ENCODE results near the gene CLEC2D.
"Not testable (repeated sequence)": the region's sequence is repeated elsewhere in the genome, so short reads cannot be mapped to it uniquely, and the experiment has no call there.

CLEC2D gene

DNA sequence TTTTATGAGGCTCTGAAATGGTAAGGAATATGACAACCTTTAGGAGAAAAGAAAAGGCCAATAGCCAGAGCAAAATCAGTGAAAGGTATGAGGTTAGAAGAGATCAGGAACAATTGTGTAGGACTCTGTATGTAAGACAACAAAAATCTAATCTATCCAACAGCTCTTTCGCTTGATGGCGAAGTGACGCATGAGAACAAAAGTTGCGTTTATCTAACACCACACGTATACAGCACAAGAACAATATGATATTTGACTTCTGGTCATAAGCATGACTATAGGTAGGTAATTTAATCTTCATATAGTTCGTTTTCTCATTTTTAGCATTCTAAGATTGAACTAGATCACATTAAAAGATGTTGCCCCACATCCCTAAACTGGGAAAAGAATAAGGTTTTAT, 61.9 kb downstream of the CLEC2D start:
- no peak for FAIRE-seq

DNA sequence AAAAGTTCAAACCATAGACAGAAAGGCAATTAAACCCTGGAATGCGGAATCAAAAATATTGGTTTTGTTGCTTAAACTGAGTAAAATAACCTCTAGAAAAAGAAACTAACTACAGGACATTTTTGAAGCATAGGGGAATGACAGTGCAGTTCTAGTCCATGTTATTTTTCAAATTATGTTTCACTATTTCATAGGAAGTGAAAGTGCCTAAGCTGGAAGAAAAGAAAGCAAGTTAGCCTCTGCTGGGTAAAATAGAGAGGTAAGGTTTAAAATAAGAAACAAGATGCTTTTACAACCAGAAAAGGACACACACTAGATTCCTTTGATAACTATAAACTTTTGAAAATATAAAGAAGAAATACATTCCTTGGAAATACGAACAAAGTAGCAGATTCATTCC, 62.3 kb downstream of the CLEC2D start:
- no peak for FAIRE-seq

DNA sequence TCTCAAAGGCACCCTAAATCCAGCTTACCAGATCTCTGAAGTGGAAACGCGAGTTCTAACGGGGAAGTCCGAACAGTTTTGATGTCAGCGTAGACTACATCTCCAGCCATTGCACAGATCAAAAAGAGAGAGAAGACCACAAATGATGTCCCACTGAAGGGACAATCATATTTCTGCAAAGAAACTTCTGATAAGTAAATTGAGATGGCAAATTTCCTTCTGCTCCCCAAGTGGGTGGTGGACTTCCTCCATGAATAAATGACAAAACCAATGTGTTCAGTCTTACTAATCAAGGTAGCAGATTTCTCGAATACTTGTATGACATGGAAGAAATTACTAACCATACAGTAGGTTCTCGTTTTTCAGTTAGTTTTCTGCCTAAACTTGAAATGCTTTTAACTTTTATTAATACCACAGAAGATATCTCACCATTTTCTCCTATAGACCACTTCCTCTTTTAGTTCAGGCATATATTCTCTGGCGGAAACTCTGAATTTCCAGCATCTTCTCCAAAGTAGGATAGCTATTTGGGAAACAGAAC, 63.5 kb downstream of the CLEC2D start, which contains the start of gene CLECL1:
Gene CLECL1 (minus strand): TSS at position 177 of the 541 bp plus-strand sequence.
- no peak for FAIRE-seq

DNA sequence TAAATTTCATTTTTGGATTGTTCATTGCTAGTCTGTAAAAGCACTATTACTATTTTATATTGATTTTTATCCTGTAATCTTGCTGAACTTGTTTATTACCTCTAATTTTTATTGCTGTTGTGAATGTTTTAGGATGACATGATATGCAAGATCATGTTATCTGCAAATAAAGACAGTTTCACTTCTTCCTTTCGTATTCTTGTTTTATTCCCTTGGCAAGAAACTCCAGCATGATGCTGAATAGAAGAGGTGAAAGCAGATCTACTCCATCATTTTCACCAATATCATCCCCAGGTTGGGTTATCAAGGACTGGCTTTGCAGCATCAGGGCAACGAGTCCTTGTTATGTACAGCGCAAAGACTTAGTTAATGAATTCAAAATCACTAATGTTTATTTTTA, 66.1 kb downstream of the CLEC2D start:
- no peak for FAIRE-seq

DNA sequence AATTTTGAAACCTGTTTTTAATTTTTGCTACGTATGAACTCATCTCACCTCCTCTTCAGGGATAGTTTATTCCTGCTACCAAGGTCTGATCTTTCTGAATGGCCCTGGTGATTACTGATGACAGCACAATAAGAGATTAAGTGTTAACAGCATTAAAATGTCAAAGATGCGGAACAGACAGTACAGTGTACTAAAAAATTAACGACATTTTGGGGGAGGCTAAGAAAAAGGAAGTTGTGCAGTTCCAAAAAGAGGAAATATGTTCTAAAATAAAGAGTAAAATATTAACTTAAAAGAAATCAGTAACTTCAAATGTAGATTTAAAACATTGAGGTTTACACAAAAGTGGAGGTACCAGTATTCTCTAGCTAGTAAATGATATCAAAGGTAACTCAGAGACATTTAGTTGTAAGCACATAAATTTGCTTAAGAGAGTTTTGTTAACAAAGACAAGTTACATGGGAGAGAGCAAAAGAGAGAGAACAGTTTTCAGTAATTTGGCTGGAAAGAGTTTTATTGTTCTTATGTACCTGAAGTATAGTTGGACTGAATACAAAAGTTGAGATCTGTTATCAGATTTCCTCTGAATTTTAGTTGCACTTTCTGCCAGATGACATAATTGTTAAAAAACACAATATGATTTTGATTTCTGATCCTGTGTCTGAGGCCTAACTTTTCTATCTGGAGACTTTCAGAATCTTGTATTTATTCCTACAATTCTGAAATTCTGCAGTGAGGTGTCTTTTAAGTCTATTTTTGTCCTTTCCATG, 67.6 kb downstream of the CLEC2D start:
- FAIRE-seq, result no peak

DNA sequence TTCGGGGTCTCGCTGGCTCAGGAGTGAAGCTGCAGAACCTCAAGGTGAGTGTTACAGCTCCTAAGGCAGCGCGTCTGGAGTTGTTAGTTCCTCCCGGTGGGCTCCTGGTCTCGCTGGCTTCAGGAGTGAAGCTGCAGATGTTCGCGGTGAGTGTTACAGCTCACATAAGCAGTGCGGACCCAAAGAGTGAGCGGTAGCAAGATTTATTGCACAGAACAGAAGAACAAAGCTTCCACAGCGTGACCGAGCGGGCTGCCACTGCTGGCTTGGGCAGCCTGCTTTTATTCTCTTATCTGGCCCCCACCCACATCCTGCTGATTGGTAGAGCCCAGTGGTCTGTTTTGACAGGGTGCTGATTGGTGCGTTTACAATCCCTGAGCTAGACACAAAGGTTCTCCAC, 69.4 kb downstream of the CLEC2D start:
- FAIRE-seq, result not testable (repeated sequence)

DNA sequence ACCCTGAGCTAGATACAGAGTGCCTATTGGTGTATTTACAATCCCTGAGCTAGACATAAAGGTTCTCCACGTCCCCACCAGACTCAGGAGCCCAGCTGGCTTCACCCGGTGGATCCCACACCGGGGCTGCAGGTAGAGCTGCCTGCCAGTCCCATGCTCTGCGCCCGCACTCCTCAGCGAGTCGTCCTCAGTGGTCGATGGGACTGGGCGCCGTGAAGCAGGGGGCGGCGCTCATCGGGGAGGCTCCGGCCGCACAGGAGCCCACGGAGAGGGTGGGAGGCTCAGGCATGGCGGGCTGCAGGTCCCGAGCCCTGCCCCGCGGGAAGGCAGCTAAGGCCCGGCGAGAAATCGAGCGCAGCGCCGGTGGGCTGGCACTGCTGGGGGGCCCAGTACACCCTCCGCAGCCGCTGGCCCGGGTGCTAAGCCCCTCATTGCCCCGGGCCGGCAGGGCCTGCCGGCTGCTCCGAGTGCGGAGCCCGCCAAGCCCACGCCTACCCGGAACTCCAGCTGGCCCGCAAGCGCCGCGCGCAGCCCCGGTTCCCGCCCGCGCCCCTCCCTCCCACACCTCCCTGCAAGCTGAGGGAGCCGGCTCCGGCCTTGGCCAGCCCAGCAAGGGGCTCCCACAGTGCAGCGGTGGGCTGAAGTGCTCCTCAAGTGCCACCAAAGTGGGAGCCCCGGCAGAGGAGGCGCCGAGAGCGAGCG, 70.0 kb downstream of the CLEC2D start:
- FAIRE-seq, result not testable (repeated sequence)

DNA sequence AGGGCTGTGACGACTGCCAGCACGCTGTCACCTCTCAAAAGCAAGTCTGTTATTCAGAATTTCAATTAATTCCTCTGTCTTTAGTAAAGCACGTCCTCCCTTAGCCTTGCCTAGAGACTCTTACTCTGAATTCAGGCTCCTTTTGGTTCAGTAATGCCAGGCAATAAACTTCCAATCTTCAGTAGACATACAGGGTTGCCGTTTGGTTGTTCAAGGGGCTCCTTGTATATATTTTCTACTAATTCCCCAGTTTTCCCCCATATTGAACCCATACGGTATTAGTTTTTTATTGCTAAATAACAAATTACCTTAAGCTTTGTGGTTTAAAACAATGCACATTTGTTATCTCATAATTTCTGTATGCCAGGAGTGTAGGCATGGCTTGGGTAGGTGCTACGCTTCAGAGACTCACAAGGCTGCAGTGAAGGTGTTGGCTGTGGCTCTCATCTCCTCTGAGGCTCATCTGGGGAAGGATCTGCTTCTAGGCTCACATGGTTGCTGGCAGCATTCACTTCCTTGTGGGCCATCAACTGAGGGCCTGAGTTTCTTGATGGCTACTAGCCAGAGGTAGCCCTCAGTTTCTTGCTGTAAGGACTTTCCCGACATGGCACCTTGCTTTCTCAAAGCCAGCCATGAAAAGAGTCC, 70.7 kb downstream of the CLEC2D start:
- no peak for FAIRE-seq

DNA sequence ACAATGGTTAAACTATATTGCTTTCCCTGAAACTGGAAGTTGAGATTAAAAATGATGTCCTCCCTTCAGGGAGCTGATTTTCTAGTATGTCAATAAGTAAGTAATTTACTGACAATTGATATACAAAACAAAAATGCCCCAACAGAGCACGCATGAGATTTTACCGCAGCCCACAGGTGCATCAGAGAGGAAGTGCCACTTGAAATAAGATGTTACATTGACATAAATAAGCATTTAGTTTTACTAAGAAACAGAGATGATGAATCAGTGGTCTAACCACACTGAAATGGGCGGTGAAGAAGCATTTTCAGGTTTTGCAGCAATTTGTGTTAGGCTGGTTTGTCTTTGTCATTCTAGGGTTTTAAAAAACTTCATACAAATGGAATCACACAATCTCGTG, 72.2 kb downstream of the CLEC2D start:
- no peak for FAIRE-seq

DNA sequence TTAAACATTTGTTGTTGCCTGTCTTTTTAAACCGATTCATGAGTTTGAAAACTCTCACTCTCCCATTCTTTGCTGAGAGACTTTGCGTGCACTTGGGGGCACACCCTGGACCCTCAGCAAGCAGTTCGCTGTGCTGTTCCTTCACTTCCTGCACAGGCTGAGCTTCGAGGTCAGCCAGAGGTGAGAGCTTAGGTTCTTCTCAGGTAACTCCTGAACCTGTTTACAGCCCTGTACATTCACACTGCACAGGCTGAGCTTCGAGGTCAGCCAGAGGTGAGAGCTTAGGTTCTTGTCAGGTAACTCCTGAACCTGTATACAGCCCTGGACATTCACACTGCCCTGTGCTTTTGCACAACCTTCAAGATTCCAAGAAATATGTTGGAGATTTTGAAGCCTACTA, 73.1 kb downstream of the CLEC2D start:
- FAIRE-seq, result no peak

DNA sequence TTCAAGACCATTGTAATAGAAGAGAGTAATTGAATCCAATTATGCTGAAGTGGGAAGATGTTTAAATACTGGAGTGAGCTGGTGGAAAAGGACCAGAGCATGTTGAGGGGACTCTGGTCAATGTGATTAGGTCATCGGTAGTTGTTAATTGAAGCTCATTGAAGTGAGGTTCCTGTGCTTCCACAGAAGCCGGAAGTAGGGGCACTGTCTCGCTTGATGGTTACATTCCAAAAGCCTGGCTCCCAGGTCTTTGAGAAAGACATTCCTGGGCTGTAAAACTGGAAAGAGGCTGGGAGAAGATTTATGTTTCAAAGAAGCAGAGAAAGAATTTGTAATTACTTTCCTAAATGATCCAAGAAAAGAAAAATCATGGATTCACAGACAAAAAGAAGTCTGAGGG, 75.7 kb downstream of the CLEC2D start:
- FAIRE-seq, result no peak

Data from G401.6 (cell line).